OCI-LY7 (cell line): ENCODE measurements around the gene DTNA.

ENCODE experiments used
- CTCF ChIP-seq: fragments of 200-600 bp; sonication (generic); conservative IDR thresholded peaks from 2 replicates; pipeline ENCODE4 v1.5.1; 2014; ENCODE audit warnings: mild to moderate bottlenecking, antibody characterized with exemption, low read length, moderate library complexity, mixed read lengths
- EZH2phosphoT487 ChIP-seq: fragments of 200-600 bp; sonication (generic); IDR thresholded peaks from 2 replicates; pipeline ENCODE4 v1.6.1; 2018; ENCODE audit warnings: low read depth, borderline replicate concordance, mild to moderate bottlenecking, mixed run types, antibody characterized with exemption, low read length, moderate library complexity, mixed read lengths

- TF ChIP-seq CTCF, result no peak
- no peak for TF ChIP-seq EZH2phosphoT487
Observed at GRCh38 chr18:34780856-34781255, 70.8 kb downstream of the DTNA start.
